CMK (cell line): Measurements from ENCODE around the gene TAF1B.
A peak's percentile ranks its signal among the peaks of the same experiment; 100 is the strongest.
"Not testable (repeated sequence)": the region's sequence is repeated elsewhere in the genome, so short reads cannot be mapped to it uniquely, and the experiment has no call there.

Experiments used
- DNase-seq: peaks from one replicate; pipeline ENCODE4 v3.0.0-alpha.2; 2010; ENCODE audit warnings: low read depth

The TAF1B gene

DNA sequence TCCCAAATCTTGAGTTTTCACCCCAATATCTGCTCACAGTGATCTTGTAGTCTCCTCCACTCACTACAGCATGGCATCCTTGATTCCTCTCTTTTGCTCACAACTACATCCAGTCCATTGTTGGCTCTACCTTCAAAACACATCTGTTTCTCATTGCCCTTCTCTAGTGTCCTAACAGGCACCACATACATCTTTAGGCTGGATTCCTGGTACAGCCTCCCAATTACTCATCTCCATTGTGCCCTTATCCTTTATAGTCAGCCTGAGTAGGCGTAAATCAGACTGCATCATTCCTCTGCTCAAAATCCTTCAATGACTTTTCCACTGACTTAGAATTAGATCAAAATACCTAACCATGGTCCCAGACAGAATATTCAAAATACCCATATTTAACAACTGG lies 10.7 kb upstream of the TAF1B start:
- DNase-seq, result no peak

DNA sequence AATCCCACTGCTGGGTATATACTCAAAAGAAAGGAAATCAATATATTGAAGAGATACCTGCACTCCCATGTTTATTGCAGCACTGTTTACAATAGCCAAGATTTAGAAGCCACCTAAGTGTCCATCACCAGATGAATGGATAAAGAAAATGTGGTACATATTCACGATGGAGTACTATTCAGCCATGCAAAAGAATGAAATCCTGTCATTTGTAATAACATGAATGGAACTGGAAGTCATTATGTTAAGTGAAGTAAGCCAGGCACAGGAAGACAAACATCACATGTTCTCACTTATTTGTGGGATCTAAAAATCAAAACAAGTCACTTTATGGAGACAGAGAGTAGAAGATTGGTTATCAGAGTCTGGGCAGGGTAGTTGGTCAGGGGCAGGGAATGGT lies 8.2 kb upstream of the TAF1B start:
- not testable (repeated sequence) for DNase-seq

DNA sequence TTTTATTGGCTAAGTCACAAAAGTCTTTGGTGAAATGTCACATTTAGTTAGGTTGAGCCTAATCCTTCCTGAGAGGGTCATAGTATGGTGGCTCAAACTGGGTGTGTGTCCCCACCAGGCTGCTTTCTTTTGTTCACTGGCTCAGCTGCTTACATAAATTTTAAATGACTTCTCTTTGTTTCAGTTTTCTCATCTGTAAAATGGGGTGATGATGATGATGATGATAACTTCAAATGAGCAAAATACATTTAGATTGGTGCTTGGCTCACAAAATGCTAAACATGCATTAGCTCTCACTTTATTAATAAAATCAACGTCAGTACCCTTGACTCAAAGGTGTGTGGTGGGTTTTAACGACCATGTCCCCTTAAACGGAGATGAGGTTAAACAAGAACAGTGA lies 7.2 kb upstream of the TAF1B start:
- DNase-seq, result no peak

DNA sequence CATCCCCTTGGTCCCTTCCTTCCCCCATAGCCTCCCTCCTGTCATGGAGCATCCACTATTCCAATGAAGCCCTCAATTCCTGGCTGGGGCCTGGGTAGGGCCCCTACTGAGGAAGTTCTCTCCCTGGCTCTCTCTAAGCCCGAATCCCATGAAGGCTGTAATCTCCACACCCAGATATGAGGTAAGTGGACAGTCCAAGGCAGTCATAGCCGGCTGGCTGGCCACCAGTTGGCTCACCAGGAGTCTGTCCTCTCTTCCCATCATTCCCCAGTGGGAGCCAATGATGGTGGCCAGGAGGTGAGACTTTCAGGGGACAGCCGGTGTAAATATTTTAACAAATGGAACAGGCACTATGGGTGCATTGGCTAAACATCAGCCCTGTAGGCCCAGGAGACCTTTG lies 6.8 kb upstream of the TAF1B start:
- DNase-seq, result no peak

DNA sequence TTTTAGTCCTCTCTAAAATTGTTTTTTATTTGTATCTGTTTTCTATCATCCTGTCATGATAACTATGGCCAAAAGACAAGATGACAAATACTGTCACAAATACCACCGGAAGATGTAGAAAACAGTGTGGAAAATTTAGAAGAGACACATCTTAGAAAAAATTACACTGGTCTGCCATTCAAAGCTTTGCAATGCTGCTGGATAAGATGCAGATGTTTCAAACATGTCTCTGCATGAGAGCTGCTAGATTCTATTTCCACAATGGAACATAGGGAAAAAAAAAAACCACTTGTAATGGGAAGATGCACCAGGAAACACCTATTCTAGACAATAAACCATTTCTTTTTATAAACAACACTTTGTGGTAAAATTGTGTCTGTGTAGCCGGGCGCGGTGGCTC lies 5.8 kb upstream of the TAF1B start:
- DNase-seq, result no peak

DNA sequence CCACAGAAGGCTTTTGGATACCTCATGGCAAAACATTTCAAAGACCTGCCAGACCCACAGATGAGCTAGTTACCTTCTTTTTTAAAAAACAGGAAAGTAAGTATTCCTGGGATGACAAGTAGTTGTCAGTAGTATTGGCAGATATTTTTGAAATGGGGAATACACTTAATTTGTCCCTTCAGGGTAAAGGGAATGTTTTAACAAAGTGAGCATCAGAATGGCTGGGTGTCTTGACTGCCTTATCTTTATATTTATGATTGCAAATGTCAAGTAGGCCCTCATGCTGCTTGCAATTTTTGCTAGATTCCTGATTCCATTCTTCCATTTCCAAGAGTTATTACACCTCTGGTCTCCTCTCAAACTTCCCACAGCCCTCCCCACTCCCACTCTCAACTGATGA lies 4.9 kb upstream of the TAF1B start:
- DNase-seq, result no peak

DNA sequence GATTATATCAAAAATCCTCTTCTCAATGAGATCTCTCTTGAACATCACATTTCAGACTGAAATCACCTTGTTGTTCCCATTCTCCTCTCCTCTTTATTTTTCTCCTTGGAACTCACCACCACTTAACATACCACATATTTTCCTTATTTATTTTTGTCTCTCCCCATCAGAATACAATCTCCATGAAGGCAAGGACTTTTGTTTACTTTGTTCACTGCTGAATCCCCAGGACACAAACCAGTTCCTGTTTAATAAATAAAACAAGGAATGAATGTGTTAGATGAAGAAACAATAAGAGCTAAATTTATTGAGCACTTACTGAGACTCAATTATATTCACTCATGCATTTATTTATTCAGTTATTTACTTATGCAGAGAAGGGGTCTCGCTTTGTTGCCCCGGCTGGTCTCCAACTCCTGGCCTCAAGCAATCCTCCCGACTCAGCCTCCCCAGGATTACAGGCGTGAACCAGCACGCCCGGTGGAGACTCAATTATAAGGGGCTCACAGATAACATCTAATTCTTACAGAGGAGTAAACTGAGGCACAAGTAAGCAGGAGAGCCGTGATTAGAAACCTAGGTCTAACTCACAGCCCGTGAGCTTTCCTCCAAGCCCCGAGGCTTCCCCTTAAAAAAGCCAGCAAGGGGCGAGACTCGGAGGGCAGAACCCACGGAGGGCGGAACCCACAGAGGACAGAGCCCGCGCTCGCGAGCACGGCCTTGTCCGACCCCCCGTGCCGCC lies 616 bp upstream of the TAF1B start:
- DNase-seq, result no peak

DNA sequence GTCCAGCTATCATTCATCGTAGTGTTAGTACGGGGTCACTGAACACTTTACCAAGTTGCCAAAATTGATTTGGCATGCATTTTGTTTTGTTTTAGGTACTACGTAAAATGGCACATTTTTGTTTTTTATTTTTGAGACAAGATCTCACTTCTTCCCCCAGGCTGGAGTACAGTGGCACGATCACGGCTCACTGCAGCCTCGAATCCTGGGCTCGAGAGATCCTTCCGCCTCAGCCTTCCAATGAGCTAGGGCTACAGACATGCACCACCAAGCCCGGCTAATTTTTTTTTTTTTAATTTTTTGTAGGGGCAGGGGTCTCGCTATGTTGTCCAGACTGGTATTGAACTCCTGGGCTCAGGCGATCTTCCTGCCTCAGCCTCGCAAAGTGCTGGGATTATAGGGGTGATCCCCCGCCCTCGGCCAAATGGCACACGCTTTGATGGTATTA lies 786 bp downstream of the TAF1B start:
- DNase-seq, result peak; percentile 45

DNA sequence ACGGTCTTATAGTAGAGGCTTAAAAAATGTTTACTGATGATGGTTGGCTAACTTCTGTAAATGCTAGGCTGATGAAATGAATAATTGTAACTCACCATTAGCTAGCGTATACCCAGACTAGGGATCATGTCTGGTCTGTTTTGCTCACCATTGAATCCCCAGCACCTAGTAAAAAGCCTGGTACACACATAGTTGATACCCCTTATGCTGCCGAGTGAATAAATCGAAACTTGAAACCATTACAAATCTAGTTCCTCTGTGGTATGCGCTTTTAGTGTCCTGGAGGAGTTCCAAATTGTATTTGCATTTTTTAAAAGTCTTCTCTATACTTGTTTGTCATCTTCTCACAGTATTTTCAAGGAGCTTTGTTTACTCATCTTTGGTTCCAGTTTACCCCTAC lies 1.3 kb downstream of the TAF1B start:
- DNase-seq, result no peak

DNA sequence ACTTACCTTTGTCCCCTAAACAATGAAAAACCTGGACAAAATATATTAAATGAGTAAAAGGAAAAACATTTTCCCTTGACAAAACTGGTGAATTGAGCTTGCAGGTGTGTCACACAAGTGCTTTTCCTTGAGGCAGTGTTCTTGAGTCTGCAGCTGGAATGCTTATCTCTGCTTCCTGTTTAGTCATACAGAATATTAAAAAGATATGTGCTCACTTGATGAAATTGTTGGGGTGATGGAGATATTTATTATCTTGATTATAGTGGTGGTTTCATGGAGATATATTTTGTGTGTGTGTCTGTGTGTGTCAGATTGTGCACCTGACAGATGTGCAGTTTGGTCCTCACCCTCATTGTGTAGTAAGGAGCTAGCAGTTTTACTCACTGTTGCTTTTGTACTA lies 3.3 kb downstream of the TAF1B start:
- DNase-seq, result no peak

DNA sequence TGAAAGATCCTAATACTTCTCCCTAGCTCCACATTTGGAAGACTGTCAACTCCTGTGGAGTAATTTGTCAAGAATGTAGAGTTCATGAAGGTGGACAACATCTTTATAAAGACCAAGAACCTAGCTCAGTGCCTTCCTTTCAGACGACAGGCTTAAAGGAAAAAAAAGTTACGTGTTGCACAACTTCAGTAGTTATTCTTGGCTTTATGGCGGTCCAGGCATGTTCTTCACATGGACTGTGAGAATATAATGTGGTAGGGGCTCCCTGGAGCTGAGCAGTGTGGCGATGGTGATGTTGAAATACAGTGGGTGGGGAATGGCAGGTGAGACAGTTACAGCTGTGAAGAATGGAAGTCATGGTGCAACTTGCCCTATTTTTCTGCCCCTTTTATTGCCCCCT lies 3.9 kb downstream of the TAF1B start:
- no peak for DNase-seq

DNA sequence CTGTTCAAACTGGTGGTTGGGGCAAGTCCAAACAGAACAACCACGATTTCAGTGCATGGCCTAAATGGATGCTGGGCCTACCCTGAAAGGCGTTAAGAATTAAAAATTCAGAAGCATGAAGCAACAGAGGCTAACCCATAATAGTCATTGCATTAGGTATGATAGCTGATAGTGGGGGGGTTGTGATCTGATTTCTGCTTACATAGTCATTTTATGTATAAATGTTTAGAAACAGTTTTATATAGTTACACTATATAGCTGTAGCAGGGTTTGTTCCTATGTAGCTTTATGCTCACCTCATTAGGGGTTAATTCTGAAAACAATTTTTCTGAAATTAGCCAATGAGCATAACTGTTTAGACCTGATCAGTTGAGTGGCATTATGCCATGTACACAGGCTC lies 9.6 kb downstream of the TAF1B start:
- DNase-seq, result no peak

DNA sequence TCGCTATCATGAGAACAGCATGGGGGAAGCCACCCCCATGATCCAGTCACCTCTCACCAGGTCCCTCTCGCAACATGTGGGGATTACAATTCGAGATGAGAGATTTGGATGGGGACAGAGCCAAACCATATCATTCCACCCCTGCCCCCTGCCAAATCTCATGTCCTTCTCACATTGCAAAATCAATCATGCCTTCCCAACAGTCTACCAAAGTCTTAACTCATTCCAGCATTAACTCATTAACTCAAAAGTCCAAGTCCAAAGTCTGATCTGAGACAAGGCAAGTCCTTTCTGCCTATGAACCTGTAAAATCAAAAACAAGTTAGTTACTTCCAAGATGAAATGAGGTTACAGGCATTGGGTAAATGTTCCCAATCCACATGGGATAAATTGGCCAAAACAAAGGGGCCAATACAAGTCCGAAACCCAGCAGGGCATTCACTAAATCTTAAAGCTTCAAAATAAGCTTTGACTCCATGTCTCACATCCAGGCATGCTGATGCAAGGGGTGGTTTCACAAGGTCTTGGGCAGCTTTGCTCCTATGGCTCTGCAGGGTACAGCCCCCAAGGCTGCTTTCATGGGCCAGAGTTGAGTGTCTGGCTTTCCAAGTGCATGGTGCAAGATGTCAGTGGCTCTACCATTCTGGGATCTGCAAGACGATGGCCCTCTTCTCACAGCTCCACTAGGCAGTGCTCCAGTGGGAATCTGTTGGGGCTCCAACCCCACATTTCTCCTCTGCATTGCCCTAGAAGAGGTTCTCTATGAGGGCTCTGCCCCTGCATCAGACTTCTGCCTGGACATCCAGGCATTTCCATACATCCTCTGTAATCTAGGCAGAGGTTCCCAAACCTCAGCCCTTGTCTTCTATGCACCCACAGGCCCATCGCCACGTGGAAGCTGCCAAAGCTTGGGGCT lies 14.8 kb downstream of the TAF1B start:
- DNase-seq, result no peak

DNA sequence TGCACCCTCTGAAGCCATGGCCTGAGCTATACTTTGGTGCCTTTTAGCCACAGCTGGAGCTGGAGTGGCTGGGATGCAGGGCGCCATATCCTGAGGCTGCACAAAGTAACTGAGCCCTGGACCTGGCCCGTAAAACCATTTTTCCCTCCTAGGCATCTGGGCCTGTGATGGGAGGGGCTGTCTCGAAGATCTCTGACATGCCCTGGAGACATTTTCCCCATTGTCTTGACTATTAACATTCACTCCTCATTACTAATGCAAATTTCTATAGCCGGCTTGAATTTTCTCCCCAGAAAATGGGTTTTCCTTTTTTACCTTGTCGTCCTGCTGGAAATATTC lies 15.4 kb downstream of the TAF1B start:
- no peak for DNase-seq

DNA sequence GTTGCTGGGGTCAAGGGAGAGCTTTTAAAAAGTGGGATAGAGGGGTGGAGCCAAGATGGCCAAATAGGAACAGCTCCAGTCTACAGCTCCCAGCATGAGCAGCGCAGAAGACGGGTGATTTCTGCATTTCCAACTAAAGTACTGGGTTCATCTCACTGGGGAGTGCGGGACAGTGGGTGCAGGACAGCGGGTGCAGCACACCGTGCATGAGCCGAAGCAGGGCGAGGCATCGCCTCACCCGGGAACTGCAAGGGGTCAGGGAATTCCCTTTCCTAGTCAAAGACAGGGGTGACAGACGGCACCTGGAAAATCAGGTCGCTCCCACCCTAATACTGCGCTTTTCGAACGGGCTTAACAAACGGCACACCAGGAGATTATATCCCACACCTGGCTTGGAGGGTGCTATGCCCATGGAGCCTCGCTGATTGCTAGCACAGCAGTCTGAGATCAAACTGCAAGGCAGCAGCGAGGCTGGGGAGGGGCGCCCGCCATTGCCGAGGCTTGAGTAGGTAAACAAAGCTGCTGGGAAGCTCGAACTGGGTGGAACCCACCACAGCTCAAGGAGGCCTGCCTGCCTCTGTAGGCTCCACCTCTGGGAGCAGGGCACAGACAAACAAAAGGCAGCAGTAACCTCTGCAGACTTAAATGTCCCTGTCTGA lies 17.8 kb downstream of the TAF1B start:
- not testable (repeated sequence) for DNase-seq

DNA sequence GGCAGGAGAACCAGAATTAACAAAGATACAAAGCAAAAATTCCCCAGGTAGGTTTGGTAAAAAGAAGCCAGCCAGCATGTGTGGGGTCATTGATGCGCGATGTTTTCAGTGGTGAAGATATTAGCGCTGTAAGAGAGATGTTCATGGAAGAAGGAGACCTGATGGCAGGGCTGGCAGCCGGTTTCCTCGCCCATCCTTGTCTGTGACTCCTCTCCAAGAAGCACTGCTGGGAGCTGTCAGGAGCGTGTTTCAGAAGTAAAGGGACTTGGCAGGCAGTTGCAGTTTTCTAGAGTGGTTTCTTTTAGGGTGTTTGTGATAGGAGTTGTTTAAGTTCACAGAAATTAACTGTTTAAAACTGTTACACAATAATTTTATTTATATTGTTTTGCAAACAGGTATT lies 24.6 kb downstream of the TAF1B start:
- DNase-seq, result no peak

DNA sequence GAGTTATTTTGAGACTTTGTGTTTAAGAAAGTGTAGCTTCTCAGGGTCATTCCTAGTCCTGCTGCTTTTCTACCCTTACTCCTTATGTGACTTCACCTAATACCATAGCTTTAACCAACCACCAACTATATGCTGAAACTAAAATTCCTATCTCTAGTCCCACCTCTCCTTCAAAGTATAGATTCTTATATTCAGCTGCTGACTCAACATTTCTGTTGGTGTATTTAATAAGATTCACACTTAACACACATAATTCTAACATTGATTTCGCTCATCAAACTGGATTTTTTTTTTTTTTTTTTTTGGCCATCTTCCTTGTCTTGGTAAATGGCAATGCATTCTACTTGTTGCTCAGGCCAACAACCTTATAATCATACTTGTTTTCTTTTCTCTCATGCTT lies 30.1 kb downstream of the TAF1B start:
- DNase-seq, result no peak

DNA sequence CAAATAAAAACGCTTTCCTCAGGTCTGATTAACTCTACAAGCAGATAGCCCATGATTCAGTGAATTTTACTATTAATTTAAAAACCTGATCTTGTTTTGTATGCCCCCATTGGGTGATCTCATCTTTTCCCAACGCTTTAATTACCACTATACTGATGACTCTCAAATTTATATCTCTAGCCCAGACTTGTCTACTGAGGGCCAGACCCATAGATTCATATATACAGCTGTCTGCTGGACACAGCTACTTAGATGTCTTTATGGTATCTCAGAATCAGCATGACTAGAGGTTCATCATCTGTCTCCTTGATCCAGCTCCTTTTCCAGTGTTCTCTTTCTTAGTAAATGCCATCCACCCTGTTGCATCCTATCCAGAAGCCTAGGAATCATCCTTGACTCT lies 33.8 kb downstream of the TAF1B start:
- DNase-seq, result no peak

DNA sequence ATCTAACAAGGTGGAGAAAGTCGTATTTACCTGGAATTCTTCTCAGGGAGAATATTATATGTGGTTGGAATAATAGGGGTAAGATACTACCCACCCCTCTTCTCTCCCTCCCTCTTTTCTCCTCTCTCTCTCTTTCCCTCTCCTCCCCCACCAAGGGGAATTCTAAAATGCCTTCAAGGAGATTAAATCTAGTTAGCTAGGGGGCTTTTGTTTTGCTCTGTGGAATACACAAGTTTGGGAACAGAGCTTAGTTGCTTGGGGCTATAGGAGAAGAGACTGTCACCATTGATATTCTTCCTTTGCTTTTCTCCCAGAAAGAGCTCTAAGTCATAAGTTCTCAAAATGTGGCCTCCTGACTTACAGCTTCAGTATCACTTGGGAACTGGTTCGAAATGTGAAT lies 34.5 kb downstream of the TAF1B start:
- DNase-seq, result no peak

DNA sequence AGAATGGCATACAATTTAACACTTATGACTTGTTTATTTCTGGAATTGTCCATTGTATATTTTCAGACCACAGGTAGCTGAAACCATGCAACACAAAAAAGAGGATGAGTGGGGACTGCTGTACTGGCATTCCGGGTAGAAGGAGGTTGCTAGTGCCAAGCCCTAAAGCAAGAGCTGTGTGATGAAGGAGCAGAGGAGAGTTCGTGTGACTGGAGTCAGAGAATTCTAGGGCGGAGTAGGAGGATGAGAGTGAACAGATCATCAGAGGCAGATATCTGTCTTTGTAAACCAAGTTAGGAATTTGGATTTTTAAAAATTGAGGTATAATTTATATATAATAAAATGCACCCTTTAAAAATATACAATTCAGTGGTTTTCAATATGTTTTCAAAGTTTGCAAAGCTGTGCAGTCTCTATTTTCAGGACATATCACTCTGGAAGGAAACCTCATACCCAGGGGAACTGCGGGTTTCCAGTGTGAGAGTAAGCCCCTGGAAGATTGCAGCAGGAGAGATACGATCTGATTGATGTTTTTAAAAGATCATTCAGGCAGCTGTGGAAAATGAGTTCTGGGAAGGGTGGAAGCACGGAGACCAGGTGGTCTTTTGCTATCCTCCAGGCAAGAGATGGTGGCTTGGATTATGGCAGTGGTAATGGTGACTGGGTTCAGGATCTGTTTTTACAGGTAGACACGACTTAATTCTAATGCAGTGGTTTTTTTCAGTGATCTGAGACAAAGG lies 36.4 kb downstream of the TAF1B start:
- DNase-seq, result no peak

DNA sequence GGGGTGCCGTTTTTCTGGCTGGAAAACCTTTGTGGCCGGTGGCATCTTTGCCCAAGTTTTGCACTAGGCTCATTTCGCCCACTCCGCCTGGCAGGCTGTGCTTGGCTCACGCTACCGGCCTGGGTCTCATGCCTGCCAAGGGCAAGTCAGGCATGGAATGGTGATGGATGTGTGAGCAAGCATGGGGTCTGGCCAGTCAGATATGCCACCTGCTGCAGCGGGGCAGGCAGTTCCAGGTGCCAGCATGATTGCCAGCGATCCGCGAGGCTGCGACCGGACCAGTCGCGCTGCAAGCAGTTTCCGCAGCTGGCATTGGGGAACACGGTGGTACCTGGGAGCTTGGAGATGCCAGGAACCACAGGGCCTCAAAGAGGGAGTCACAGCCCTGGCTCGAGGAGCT lies 40.6 kb downstream of the TAF1B start:
- DNase-seq, result no peak

DNA sequence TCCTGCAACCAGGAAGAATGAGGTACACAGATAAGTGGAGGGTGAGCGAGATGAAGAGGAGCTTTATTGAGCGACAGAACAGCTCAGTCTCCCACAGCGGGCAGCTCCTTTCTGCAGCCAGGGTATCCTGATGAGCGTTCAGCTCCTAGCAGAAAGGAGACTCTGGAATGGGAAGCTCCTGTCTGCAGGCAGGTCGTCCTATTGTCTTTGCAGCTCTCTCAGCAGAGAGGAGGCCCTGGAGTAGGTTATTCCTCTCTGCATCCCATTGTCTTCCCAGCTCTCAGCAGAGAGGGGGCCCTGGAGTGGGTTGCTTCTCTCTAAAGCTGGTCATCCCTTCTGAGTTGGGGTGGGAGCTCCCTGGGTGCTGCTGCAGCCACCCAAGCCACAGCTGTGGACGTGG lies 41.2 kb downstream of the TAF1B start:
- no peak for DNase-seq
